ENCODE measurements around the gene SH3BP2. TPM values are rescaled to one million over a fixed set of nuclear protein-coding genes. Genes with fewer than 3 reads are reported as not detected.
A peak's percentile ranks its signal among the peaks of the same experiment; 100 is the strongest.

SH3BP2 gene
- total RNA-seq, 1 experiment from 2014 or later, result 9.0 TPM

DNA sequence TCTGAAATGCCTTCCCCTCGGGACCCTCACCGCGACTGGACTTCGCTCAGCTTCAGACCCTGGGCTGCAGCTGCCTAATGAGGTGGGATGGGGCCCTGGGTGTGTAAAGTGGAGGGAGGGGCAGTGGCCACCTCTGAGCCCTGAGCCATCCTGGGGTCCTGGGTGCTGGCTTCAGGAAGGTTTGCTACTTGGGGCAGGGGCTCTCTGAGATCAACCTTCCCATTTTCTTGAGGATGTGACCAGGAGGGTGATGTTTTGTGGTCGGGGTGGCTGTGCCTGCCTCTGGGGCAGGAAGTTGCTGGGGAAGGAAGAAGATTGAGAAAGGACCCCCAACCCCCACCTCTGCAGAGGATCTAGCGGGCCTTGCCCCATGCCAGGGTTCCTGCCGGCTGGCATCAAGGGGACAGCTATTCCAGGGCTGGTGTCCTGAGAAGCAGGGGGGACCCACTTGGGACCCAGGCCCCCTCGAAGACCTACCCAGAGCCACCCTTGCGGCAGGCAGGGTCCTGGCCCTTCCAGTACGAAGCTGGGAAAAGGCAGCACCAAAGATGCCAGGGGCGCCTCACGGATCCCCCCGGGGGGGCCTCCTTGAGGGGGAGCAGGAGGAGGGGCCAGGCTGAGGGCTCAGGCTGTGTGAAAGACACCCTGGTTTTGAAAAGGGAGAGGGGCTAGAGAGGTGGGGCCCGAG is 6.5 kb downstream of the SH3BP2 start:
- no peak for DNase-seq (ENCODE audit: low spot score)

DNA sequence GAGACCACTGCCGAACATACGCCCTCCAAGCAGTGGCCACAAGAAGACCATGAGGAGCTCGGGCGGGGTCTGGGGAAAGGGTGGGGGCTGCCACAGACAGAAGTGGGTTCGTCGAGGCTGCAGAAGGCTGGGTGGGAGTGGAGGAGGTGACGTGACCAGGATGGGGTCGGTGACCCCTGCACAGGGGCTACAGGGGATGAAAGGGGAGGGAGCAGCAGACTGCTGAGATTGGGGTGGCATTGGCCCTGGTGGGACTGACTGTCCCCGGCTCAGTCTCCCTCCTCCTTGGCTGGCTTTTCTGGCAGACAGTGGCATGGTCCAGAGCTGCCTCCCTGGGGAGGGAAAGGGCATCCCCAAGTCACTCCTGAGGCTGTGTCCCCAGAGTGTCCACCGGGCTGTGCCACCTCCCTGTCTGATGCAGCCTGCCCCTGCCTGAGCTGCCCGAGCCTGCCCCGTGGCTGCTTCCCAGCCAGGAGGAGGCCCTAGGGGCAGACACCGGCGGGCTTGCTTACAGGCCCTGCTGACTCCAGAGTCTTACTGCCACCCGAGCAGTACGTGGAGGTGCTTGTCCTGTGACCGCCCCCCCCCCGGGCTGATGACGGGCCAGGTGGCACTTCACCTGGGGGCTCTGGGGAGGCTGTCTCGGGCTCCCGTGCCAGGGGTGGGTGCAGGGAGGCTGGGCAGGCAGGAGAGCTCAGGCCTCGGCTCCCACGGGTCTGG is 7.2 kb downstream of the SH3BP2 start:
- in situ Hi-C loops (cut with HindIII; ENCODE audit: low sequenced_read_pairs), result no loop called here
- no peak for DNase-seq (ENCODE audit: low spot score)

More for the DNA sequence above, 6.5 kb downstream of the SH3BP2 start:
- in situ Hi-C loops (cut with HindIII; ENCODE audit: low sequenced_read_pairs), result no loop called here

DNA sequence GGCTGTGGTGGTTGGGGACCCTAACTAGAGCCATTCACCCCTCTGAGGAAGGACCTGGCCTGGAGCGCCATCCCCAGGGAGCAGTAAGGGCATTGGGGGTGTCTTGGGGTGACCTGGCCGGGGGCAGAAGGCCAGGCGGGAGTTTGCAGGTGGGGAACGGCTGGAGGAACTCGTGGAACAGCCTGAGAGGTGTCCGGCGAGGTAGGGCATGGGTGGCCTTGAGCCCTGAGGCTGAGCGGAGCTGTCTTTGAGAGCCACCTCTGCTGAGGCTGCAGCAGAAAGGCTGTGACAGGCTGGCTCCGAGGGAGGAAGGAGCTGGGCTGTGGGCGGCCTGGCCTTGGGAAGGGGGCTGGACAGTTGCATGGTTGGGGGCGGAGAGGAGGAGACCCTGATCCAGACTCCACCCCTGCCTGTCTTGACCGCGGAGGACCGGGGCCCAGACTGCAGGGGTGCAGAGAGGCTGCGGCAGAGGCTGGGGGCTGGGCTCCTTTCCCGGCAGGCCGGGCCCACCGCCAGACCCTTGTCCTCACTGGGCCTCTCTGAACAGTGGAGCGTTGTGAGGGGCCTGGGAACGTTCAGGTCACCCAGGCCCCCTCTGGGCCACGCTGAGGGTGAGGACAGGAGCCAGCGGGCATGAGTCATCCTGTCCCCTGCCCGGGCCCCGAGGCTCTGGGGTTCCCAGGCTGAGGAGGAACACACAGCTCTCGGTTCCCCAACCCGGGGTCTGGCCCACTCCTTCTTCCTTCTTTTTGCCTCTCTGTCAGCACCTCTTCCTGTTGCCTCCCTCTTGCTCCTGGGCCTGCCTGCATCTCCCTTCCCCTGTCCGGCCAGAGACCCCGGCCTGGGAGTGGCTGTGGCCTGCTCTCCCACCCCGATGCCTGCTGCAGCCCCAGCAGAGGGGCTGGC is 8.1 kb downstream of the SH3BP2 start:
- DNase-seq (ENCODE audit: low spot score), result peak; percentile 47
- in situ Hi-C loops (cut with HindIII; ENCODE audit: low sequenced_read_pairs), result no loop called here

DNA sequence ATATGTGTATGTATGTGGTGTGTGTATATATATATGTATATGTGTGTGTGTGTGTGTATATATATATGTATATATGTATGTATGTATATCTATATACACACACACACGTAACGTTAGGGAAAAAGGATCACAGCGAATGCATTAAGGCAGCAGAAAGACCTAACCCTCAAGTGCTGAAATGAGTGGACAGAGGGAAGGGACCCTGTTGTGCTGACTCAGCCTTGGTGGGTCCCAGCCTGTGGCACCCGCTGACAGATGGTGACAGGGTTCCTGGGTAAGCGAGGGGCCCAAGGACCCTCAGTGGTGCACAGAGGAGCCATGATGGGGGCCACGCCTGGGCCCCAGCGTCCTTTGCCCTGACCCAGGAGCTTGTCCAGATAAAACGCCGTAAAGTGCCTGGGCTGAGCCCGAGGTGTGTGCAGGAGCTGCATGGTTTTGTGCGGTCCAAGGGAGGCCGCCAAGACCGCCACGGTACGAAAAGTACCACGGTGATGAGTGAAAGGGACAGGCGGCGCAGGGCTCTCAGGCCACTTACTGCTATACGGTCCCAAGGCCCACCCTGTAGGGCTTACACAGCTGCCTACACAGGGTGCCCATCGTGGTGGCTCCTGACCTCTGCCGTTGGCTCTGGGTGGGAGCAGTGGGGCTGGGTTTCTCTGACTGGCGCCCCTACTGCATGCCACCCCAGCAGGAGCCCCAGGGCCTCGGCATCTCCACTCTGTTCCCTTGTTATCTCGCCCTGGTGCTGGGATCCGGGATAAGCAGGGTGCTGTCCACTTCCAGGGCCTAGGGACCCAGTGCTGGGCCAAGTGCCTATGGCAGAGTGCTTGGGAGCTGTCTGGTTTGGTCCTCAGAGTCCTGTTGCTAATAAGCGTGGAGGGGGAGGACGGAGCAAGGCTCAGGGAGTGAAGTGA is 10.0 kb downstream of the SH3BP2 start:
- DNase-seq (ENCODE audit: low spot score), result no peak
- in situ Hi-C loops (cut with HindIII; ENCODE audit: low sequenced_read_pairs), result no loop called here

DNA sequence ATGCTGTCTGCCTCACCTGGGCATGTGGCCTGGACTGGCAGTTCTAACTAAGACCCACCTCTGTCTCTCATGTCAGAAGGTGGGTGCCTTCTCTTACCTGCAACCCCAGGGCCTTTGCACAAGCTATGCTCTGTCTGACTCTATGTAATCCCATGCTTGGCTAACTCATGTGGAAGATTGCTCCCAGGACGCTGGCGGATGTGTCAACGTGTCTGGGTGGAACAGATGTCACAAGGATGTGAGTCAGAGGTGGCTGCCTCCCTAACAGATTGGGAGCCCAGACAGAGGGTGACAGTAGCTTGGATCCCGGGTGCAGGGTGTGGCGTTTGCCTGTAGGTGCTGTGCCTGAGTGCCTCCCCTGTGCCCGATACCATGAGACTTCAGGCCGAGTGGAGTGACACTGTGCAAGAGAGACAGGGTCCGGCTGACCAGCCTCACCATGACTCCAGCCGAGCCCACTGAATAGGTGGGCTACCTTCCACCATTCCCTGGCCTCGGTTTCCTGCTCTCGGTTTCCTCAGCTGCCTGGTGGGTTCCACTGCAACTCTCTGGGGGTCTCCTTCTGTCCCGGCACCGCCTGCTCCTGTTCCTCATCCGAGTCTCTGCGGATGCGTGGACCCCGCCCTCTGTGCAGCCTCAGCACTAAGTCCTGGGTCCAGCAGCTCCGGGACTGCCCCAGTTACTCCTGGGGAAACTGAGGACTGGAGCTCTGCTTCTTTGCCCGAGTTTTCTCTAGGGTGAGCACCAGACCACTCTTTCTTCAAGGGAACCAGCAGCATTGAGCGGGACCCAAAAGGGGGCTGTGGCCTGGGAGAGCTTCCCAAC is 11.0 kb downstream of the SH3BP2 start:
- in situ Hi-C loops (cut with HindIII; ENCODE audit: low sequenced_read_pairs), result no loop called here
- no peak for DNase-seq (ENCODE audit: low spot score)

DNA sequence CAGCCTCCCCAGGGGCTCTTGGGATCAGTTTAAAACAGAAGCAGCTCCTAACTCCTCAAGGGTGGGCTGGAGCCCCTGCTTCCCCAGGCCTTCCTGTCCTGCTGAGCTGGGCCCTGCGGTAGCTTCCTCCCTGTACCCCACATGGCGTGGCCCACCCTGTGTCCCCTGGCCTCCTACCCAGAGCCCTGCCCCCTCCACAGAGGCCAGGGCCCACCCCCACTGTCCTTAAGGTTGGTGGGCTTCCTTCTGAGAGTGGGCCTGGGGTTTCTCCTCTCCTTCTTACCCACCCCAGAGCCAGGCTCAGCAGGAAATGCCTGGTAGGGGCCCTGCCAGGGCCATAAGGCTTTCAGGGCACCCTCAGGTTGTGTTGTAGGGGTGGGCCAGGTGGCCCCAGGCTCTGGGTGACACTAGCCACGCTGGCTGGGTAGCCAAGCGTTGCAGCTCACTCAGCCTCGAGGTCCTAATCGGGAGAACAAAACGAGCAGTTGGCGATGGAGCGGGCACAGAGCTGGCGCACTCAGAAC is 11.6 kb downstream of the SH3BP2 start:
- no peak for DNase-seq (ENCODE audit: low spot score)
- in situ Hi-C loops (cut with HindIII; ENCODE audit: low sequenced_read_pairs), result no loop called here

DNA sequence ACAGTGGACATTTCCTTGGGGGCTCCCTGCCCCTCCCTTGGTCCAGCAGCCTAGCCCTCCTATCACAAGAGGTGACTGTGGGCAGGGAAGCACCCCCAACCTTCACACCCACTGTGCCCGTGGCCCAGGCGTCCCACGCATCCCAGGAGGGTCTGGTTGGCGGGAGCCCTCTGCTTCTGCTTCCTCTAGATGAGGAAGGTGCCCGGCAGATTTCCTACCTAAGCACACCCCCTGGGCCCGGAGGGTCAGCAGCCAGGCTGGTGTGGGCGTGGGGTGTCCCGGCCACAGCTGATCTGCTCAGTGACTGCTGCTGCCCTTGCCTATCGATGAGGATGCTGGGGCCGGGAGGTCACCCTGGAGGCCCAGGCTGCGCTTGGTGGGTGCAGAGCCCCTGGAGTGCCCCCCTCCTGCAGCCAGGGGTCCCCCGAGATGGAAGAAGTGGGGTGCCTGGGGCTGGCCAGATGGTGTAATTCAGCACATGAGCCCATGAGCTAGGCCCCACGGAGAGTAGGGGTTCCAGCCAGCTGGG is 12.2 kb downstream of the SH3BP2 start:
- in situ Hi-C loops (cut with HindIII; ENCODE audit: low sequenced_read_pairs), result no loop called here
- DNase-seq (ENCODE audit: low spot score), result no peak

DNA sequence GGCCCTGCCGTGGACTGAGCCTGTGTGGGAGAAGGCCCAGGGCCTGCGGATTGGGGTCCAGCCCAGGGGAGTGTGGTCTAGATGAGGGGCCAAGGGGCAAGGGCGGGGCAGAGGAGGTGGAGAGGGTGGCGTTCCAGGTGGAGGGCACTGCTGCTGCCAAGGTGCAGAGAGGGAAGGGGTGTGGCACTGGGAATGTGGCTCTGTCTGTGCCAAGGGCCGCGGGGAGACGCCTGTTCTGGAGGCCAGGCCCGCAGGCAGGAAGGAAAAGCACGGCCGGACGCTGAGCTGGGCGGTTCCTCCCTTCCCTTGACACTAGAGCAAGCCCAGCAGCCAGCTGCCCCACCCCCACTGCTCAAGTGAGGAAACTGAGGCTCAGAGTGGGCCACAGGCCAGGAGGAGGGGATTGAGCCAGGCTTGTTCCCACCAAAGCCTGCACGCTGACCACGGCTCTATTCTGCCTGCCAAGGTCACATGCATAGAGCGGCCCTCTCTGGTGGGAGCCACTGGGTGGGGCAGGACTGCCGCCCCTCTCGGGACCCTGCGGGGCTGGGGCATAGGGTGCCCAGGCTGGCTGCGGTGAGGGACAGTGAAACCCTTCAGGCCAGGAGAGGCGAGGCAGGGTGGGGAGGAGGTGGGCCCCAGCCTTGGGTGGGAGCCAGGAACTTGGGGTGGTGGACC is 13.0 kb downstream of the SH3BP2 start:
- in situ Hi-C loops (cut with HindIII; ENCODE audit: low sequenced_read_pairs), result no loop called here
- DNase-seq (ENCODE audit: low spot score), result no peak

DNA sequence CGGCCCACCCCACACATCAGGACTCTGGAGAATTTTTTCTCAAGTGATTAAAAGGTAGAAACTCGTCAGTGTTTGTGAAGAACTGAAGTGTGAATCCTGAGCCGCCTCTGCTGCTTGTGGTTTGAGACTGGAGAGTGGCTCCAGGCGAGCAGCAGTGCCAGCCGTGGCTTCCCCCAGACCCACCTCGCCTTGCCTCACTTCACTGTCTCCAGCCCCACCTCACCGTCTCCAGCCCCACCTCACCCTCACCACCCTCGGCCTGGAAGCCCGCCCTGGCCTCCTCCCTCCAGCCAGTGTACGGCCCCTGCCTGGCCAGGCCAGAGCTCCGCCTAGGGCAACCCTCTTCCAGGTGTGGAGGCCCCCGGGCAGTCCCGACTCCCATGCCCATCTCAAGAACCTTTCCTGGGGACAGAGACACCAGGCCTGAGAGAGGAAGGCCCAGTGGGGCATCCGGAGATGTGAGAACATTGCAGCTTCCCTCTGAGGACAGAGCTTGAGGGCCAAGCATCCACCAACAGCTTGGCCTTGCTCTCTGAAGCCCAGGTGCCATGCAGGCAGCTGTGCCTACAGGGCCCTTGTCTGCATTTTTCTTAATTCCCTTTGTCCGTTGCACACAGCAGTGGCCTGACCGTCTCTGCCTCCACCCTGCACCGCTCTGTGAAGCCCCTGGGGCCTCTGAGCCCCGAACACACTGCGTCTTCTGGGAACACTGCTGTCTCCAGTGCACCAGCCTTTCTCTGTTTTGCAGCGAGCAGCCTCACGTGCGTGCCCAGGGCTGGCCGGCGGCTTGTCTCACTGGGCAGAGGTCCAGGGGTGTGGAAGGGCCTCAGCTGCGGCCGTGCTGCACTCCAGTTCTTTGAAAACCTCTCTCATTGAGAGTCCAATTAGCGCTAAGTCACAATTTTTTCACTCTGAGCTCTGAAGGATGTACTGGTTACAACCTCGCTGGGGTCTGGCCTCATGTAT is 13.8 kb downstream of the SH3BP2 start:
- DNase-seq (ENCODE audit: low spot score), result peak; percentile 59
- in situ Hi-C loops (cut with HindIII; ENCODE audit: low sequenced_read_pairs), result no loop called here

DNA sequence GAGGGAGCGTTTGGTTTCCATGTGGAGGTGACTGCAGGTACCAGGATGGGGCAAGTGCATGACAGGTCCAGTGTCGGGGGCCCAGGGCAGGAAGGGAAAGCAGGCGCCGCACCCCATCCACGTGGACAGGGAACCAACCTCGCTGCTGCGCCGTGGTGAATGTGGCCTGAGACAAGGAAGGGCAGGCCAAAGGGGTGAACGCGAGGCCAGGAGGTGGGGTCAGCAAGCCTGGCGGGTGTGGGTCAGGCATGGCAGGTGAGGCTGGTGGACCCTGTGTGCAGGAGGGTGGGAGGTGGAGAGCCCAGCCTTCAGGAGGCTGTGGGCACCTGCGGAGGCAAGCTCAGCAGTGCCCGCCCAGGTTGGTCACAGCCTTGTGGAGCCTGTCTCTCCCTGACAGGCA is 14.7 kb downstream of the SH3BP2 start:
- in situ Hi-C loops (cut with HindIII; ENCODE audit: low sequenced_read_pairs), result no loop called here
- DNase-seq (ENCODE audit: low spot score), result no peak

DNA sequence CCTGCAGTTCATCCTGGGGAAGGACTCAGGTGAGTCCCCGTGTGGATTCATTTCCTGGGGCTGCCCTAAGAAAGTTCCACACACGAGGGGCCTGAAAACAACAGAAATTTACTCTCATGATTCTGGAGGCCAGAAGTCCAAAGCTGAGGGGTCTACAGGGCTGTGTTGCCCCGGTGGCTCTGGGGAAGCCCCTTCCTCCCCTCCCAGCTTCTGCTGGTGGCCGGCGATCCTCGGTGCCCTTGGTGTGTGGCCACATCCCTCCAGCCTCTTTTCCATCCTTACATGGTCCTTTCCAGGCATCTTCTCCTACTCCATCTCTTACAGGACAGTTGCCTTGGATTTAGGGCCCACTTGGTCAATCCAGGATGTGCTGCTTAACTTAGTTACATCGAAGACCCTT is 15.1 kb downstream of the SH3BP2 start:
- no peak for DNase-seq (ENCODE audit: low spot score)
- in situ Hi-C loops (cut with HindIII; ENCODE audit: low sequenced_read_pairs), result no loop called here

DNA sequence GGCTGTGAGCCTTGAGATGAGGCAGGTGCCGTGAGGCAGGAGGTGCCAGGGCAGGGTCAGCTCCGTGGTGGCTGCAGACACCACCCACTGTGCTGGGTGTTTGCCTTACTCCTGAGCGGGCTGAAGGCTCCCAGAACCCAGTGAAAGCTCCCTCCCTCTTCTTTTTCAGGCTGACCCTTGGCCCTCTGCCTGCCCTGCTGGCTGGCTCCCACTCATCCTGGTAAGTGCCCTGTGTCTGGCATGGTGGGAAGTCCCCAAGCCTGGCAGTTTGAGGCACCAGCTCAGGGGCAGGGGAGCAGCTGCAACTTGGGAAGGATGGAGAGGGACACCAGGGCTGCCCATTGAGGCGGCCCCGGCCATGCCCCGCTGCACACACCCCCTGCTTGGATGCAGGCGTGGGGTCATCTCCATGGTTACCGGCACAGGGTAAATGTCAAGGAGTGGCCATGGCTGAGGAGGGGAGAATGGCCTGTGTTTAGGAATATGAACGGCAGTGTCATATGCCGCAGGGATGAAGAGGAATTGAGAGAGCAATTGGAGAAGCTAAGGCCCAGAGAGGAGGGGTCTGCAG is 16.8 kb downstream of the SH3BP2 start:
- peak; percentile 23 for DNase-seq (ENCODE audit: low spot score)
- in situ Hi-C loops (cut with HindIII; ENCODE audit: low sequenced_read_pairs), result no loop called here

DNA sequence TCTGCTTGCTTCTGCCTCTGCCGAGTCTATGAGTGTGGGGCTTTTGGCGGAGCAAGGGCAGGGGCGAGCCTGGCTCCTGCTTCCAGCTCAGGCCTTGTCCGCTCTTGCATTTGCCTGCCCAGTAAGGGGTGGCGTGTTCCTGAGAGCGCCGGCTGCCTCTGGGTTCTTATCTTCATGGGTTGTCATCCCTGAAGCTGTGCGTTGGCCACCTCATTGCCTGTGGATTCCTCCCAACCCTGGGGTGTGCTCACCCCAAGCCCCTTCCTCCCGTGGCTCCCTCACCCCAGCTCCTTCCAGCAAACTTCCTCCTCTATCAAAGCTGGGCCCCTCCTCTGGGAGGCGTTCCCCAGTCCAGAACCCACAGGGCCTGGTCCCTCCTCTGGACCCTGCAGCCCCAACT is 17.5 kb downstream of the SH3BP2 start:
- in situ Hi-C loops (cut with HindIII; ENCODE audit: low sequenced_read_pairs), result no loop called here
- no peak for DNase-seq (ENCODE audit: low spot score)

DNA sequence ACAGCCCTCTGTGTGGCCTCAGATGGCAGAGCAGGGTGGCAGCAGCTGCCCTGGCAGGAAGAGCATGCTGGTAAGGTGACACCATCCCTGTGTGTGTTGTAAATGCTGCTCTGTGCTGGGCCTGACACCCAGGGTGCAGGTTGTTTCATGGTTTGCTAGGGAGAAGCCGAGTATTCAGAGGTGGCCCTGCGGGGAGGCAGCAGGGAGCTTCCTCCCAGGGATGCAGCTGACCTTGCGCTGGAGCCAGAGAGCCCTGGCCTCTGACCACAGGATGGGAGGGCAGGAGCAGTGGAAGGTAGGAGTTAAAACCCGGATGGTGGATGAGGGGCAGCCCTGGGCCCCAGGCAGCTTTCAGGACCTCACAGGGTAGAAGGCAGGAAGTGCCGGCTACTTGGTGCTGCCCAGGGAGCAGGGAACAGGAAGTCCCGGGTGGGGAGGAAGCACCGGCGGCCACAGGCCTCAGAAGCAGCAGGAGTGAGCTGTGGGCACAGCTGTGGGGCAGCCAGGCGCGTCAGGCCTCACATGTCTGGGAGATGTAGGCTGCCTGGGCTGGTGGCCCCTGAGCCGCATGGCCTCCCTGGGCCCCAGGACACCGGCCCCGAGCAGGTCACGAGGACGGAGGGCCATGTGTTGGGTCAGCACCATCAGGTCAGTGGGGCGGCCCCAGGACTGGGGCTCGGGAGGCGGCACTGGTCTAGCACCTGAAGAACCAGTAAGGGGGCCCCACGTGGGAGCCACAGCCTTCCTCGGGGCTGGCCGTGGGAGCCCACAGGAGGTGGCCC is 19.1 kb downstream of the SH3BP2 start:
- in situ Hi-C loops (cut with HindIII; ENCODE audit: low sequenced_read_pairs), result no loop called here
- DNase-seq (ENCODE audit: low spot score), result no peak
